ENCODE data around the gene CCR4. TPM values are rescaled to one million over a fixed set of nuclear protein-coding genes. Genes with fewer than 3 reads are reported as not detected.
A peak's percentile ranks its signal among the peaks of the same experiment; 100 is the strongest.
"Not testable (repeated sequence)": the region's sequence is repeated elsewhere in the genome, so short reads cannot be mapped to it uniquely, and the experiment has no call there.

The CCR4 gene
- polyA plus RNA-seq (2012; ENCODE audit: low read depth, missing spikeins), result 0.83 TPM

- FAIRE-seq, result peak; percentile 26
Measured at GRCh38 chr3:32951410-32951811, at the start of gene CCR4. TSS of gene CCR4 (plus strand) at chr3:32951644. CDS start at chr3:32953423, 1,779 bp downstream.

GRCh38 chr3:32902887-32903371 lies 48.5 kb upstream of the CCR4 start:
- FAIRE-seq; DNase-seq (ENCODE audit: insufficient read length, low spot score): not testable (repeated sequence)

More at GRCh38 chr3:32951410-32951811, at the start of gene CCR4:
- no peak for TF ChIP-seq POLR2AphosphoS5 (IDR thresholded peaks at IDR 0.05; ENCODE audit: low read depth, low read length)
- TF ChIP-seq PAX5 (IDR thresholded peaks at IDR 0.05; ENCODE audit: insufficient read depth, low read length, severe bottlenecking), result no peak
- TF ChIP-seq POLR2A (IDR thresholded peaks at IDR 0.05; ENCODE audit: low read depth, low read length), result no peak
- TF ChIP-seq POU2F2 (IDR thresholded peaks at IDR 0.05; ENCODE audit: low read depth, low read length), result no peak
- TF ChIP-seq TAF1 (IDR thresholded peaks at IDR 0.05; ENCODE audit: low read depth, low read length), result no peak
- TF ChIP-seq SPI1 (IDR thresholded peaks at IDR 0.05; ENCODE audit: low read depth, low read length), result no peak
- DNase-seq (ENCODE audit: insufficient read length, low spot score), result no peak

DNA sequence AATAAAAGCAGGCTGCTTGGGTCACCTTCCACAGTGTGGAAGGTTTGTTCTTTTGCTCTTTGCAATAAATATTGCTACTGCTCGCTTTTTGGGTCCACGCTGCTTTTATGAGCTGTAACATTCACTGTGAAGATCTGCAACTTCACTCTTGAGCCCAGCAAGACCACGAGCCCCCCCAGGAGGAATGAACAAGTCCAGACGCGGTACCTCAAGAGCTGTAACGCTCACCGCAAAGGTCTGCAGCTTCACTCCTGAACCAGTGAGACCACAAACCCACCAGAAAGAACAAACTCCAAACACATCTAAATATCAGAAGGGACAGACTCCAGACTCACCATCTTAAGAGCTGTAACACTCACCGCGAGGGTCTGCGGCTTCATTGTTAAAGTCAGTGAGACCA lies 47.5 kb upstream of the CCR4 start:
- FAIRE-seq (no peak), DNase-seq (ENCODE audit: insufficient read length, low spot score) (no peak)
- TF ChIP-seq TAF1 (IDR thresholded peaks at IDR 0.05; ENCODE audit: low read depth, low read length) (no peak), POU2F2 (IDR thresholded peaks at IDR 0.05; ENCODE audit: low read depth, low read length) (no peak), PAX5 (IDR thresholded peaks at IDR 0.05; ENCODE audit: insufficient read depth, low read length, severe bottlenecking) (no peak), POLR2AphosphoS5 (IDR thresholded peaks at IDR 0.05; ENCODE audit: low read depth, low read length) (no peak), SPI1 (IDR thresholded peaks at IDR 0.05; ENCODE audit: low read depth, low read length) (no peak), POLR2A (IDR thresholded peaks at IDR 0.05; ENCODE audit: low read depth, low read length) (no peak)

GRCh38 chr3:32909999-32910398 lies 41.4 kb upstream of the CCR4 start:
- DNase-seq (ENCODE audit: insufficient read length, low spot score) (no peak), FAIRE-seq (no peak)
- TF ChIP-seq SPI1 (IDR thresholded peaks at IDR 0.05; ENCODE audit: low read depth, low read length) (no peak), TAF1 (IDR thresholded peaks at IDR 0.05; ENCODE audit: low read depth, low read length) (no peak), POLR2A (IDR thresholded peaks at IDR 0.05; ENCODE audit: low read depth, low read length) (no peak), POU2F2 (IDR thresholded peaks at IDR 0.05; ENCODE audit: low read depth, low read length) (no peak), POLR2AphosphoS5 (IDR thresholded peaks at IDR 0.05; ENCODE audit: low read depth, low read length) (no peak), PAX5 (IDR thresholded peaks at IDR 0.05; ENCODE audit: insufficient read depth, low read length, severe bottlenecking) (no peak)

DNA sequence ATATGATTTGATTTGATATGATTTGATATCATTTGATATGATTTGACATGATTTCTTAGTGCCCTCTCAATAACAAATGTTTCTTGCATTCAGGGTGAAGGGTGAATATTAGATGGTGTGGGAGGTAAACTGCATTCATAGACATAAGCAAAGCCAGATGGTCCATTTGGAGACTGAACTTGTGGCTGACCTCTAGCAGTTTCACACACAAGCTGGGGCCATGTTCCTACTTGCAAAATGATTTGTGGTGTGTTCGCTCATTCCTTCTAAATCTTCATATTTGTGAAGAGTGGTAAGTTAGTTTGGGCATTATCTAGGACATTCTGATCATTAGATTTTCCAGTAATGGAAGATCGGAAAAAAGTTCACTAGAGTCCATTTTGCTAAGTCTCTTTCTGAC lies 40.5 kb upstream of the CCR4 start:
- FAIRE-seq (no peak), DNase-seq (ENCODE audit: insufficient read length, low spot score) (no peak)
- TF ChIP-seq TAF1 (IDR thresholded peaks at IDR 0.05; ENCODE audit: low read depth, low read length) (no peak), PAX5 (IDR thresholded peaks at IDR 0.05; ENCODE audit: insufficient read depth, low read length, severe bottlenecking) (no peak), SPI1 (IDR thresholded peaks at IDR 0.05; ENCODE audit: low read depth, low read length) (no peak), POLR2A (IDR thresholded peaks at IDR 0.05; ENCODE audit: low read depth, low read length) (no peak), POU2F2 (IDR thresholded peaks at IDR 0.05; ENCODE audit: low read depth, low read length) (no peak), POLR2AphosphoS5 (IDR thresholded peaks at IDR 0.05; ENCODE audit: low read depth, low read length) (no peak)

GRCh38 chr3:32912046-32912445 lies 39.4 kb upstream of the CCR4 start:
- no peak for TF ChIP-seq SPI1 (IDR thresholded peaks at IDR 0.05; ENCODE audit: low read depth, low read length)
- no peak for TF ChIP-seq POLR2AphosphoS5 (IDR thresholded peaks at IDR 0.05; ENCODE audit: low read depth, low read length)
- no peak for TF ChIP-seq POLR2A (IDR thresholded peaks at IDR 0.05; ENCODE audit: low read depth, low read length)
- TF ChIP-seq TAF1 (IDR thresholded peaks at IDR 0.05; ENCODE audit: low read depth, low read length), result no peak
- TF ChIP-seq POU2F2 (IDR thresholded peaks at IDR 0.05; ENCODE audit: low read depth, low read length), result no peak
- no peak for TF ChIP-seq PAX5 (IDR thresholded peaks at IDR 0.05; ENCODE audit: insufficient read depth, low read length, severe bottlenecking)
- DNase-seq (ENCODE audit: insufficient read length, low spot score), result no peak
- no peak for FAIRE-seq

GRCh38 chr3:32913790-32914446 lies 37.5 kb upstream of the CCR4 start:
- FAIRE-seq, result no peak
- TF ChIP-seq SPI1 (IDR thresholded peaks at IDR 0.05; ENCODE audit: low read depth, low read length) (no peak), POU2F2 (IDR thresholded peaks at IDR 0.05; ENCODE audit: low read depth, low read length) (no peak), TAF1 (IDR thresholded peaks at IDR 0.05; ENCODE audit: low read depth, low read length) (no peak), POLR2A (IDR thresholded peaks at IDR 0.05; ENCODE audit: low read depth, low read length) (no peak), PAX5 (IDR thresholded peaks at IDR 0.05; ENCODE audit: insufficient read depth, low read length, severe bottlenecking) (no peak)
- DNase-seq (ENCODE audit: insufficient read length, low spot score), result no peak

GRCh38 chr3:32919920-32920319 lies 31.5 kb upstream of the CCR4 start:
- FAIRE-seq, result no peak
- no peak for DNase-seq (ENCODE audit: insufficient read length, low spot score)
- TF ChIP-seq POLR2A (IDR thresholded peaks at IDR 0.05; ENCODE audit: low read depth, low read length), result no peak
- TF ChIP-seq TAF1 (IDR thresholded peaks at IDR 0.05; ENCODE audit: low read depth, low read length), result no peak
- TF ChIP-seq PAX5 (IDR thresholded peaks at IDR 0.05; ENCODE audit: insufficient read depth, low read length, severe bottlenecking), result no peak
- no peak for TF ChIP-seq POU2F2 (IDR thresholded peaks at IDR 0.05; ENCODE audit: low read depth, low read length)
- TF ChIP-seq POLR2AphosphoS5 (IDR thresholded peaks at IDR 0.05; ENCODE audit: low read depth, low read length), result no peak
- no peak for TF ChIP-seq SPI1 (IDR thresholded peaks at IDR 0.05; ENCODE audit: low read depth, low read length)

GRCh38 chr3:32922078-32922477 lies 29.4 kb upstream of the CCR4 start:
- no peak for DNase-seq (ENCODE audit: insufficient read length, low spot score)
- TF ChIP-seq POLR2AphosphoS5 (IDR thresholded peaks at IDR 0.05; ENCODE audit: low read depth, low read length) (no peak), TAF1 (IDR thresholded peaks at IDR 0.05; ENCODE audit: low read depth, low read length) (no peak), PAX5 (IDR thresholded peaks at IDR 0.05; ENCODE audit: insufficient read depth, low read length, severe bottlenecking) (no peak), POU2F2 (IDR thresholded peaks at IDR 0.05; ENCODE audit: low read depth, low read length) (no peak), POLR2A (IDR thresholded peaks at IDR 0.05; ENCODE audit: low read depth, low read length) (no peak), SPI1 (IDR thresholded peaks at IDR 0.05; ENCODE audit: low read depth, low read length) (no peak)
- no peak for FAIRE-seq

GRCh38 chr3:32930161-32930560 lies 21.3 kb upstream of the CCR4 start:
- TF ChIP-seq SPI1 (IDR thresholded peaks at IDR 0.05; ENCODE audit: low read depth, low read length) (no peak), PAX5 (IDR thresholded peaks at IDR 0.05; ENCODE audit: insufficient read depth, low read length, severe bottlenecking) (no peak), POU2F2 (IDR thresholded peaks at IDR 0.05; ENCODE audit: low read depth, low read length) (no peak), POLR2AphosphoS5 (IDR thresholded peaks at IDR 0.05; ENCODE audit: low read depth, low read length) (no peak), TAF1 (IDR thresholded peaks at IDR 0.05; ENCODE audit: low read depth, low read length) (no peak), POLR2A (IDR thresholded peaks at IDR 0.05; ENCODE audit: low read depth, low read length) (no peak)
- FAIRE-seq (no peak), DNase-seq (ENCODE audit: insufficient read length, low spot score) (no peak)

GRCh38 chr3:32931273-32931672 lies 20.2 kb upstream of the CCR4 start:
- FAIRE-seq; DNase-seq (ENCODE audit: insufficient read length, low spot score): not testable (repeated sequence)

Data from GM12891 (cell line).